T-helper 2 cell (primary cell): ENCODE measurements around the gene LRP1B.

Experiments
- DNase-seq, 5 experiments: peaks; one replicate each; pipeline versions ENCODE4 v3.0.0 to v3.0.0-alpha.2; 2012 to 2022

LRP1B gene

GRCh38 chr2:140869107-140869506 lies 1261.7 kb downstream of the LRP1B start:
- no peak for DNase-seq

DNA sequence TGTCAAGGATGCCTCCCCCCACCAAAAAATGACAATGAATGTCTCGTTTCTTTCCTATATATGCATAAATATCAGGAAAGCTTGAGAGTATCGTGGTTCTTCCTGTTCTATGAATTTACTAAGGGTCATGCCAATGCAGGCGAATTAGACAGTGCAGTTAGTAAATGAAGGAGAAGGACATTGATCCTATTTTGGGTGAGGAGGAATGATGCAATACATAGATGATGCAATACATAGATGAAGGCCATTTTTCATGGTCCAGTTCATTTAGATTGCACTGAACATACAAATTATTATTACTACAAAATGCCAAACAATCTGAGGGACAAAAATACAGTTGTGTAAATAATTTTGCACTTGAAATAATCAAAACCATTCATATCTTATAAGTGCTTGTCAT lies 1265.0 kb downstream of the LRP1B start:
- no peak for DNase-seq

- DNase-seq = no peak
Observed at GRCh38 chr2:140863713-140864112, 1267.1 kb downstream of the LRP1B start.

- no peak for DNase-seq
Observed at GRCh38 chr2:140862181-140862580, 1268.6 kb downstream of the LRP1B start.

GRCh38 chr2:140861666-140862065 lies 1269.2 kb downstream of the LRP1B start:
- DNase-seq = no peak

GRCh38 chr2:140855471-140855870 lies 1275.3 kb downstream of the LRP1B start:
- DNase-seq = no peak

DNA sequence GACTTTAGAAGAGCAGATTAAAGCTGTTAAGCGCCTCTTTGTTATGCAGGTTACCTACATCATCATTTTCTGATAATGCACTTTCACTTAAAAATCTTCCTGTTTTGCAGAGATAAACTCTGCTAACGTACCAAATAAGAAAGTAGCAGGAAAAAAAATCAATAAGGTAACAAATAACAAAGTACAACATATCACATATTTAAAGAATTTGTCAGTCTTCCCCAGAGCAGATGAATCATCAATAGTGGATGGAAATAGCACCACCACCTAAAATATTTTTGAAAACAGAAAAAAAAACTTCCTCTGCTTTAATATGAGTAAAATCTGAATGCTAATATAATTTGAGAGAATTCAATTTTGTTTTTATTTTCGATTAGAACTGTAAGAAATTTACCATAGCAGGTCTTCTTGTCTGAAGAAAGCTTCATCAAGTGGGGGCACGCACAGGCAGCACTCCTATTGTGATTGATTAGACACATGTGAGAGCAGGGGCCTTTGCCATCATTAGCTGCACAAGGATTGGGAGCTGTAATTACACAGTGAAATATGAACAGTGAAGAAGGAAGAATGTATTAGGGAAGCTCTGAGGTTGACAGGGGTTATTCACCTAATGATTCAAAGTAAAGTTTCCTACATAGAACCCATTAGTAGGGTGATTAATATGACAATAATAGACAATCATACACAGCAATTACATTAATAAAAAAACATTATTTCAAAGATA lies 1279.4 kb downstream of the LRP1B start:
- no peak for DNase-seq

- no peak for DNase-seq
Observed at GRCh38 chr2:140843186-140843585, 1287.6 kb downstream of the LRP1B start.

DNA sequence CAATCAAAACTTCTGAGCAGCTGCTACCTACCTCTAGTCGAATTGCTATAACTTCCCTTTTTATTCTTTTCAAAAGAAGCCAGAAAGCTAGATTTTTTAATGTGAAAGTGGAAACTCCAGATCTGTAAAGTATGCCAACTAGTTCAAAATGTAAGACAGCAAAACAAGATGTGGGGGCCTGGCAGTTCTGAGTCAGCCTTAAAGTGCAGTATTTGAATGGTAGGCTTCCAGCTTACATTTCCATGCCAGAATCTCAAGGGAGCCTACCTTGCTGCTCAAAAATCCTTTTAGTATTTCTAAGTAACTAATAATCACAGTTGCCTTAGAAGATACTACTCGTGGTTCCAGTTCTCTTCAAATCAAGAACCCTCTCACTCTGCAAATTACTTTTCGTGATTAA lies 1288.7 kb downstream of the LRP1B start:
- DNase-seq = no peak

DNA sequence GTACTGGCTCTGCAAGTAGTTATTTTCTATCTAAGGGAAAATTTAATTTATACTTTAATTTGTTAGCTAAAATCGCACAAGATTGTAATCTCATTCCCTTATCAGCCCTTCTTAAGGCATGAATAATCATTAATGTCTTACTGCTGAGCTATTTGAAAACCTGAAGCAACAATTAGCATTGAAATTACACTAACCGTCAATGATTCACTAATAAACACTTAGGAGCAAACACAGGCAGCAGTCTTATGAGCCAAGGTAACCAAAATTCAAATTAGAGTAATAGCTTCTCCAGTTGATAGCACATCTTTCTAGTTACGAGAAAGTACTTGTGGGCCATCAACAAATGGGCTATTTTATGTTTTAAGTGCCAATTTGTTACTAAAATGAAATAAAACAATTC lies 1289.7 kb downstream of the LRP1B start:
- no peak for DNase-seq

DNA sequence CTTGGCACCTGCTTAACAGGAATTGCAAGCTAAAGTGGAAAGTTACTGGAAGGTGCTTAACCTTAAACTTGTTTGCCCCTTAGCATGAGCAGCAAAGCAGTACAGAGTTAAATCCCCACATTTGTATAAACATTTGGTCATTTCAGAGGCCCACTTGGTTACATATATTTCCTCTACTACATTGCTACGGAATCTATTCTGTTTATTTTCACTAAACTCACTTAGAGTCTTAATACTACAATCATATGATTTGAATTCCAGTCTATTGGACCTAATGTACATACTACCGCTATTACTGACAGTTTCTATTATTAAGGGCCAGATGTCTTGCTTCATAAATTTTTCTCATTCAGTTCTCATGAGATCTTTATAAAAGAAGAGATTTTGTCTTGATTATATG lies 1294.0 kb downstream of the LRP1B start:
- no peak for DNase-seq

GRCh38 chr2:140835079-140835478 lies 1295.7 kb downstream of the LRP1B start:
- peak in 1 of 5 experiments; percentile 52 for DNase-seq

- no peak for DNase-seq
Observed at GRCh38 chr2:140814141-140814540, 1316.7 kb downstream of the LRP1B start.

- DNase-seq = no peak
Observed at GRCh38 chr2:140808820-140809219, 1322.0 kb downstream of the LRP1B start.

DNA sequence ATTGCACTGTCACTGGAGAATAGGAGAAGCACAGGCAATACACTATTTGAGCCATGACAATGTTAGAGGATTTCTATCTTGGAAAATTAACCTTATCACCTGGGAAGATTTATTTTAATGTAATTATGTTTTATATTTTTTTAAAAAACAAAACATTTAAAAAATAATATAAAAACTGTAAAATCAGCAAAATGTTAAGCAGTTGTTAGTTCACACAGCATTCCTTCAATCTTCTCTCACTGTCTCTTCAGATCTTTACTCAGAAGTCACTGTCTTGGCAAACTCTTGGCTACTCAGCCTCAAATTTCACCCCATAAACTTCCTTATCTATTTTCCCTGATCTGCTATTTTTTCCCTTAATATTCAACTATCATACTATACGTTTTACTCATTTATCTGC lies 1322.6 kb downstream of the LRP1B start:
- DNase-seq = no peak

- no peak for DNase-seq
Observed at GRCh38 chr2:140804700-140805260, 1326.0 kb downstream of the LRP1B start.

DNA sequence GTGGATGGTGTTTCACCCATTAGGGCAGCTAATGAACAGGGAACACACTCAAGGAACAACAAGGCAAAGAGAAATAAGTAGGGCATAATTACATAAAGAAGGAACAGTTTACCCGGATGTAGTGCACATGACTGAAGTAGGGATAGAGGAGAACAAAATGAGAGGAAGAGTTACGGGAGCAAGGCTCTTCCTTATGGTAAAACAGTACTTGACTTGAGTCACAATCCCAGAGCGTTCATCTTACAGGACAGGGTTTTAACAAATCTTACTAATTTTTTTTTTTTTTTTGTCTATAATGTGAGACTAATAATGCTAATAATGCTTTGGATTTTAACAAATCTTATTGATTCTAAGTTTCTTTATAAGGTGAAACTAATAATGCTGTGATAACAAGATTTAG lies 1329.5 kb downstream of the LRP1B start:
- DNase-seq = no peak

DNA sequence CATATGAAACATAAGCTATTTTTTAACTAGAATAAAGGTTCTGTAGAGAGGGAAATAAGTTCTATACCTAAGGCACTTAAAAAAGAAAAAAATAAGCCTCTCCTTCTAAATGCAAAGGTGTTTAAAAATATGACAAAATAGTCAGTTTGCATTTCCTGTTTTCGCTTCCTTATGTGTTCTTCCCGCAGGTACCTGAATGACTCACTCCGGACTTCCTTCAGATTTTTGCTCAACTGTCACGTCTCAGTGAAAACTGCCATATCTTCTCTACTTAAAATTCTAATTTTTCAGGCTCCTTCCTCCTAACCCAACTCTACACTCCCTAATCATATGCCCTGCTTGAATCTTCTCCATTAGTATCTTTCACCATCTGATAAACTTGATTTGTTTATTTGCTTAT lies 1333.1 kb downstream of the LRP1B start:
- DNase-seq = peak in 1 of 5 experiments; percentile 54

DNA sequence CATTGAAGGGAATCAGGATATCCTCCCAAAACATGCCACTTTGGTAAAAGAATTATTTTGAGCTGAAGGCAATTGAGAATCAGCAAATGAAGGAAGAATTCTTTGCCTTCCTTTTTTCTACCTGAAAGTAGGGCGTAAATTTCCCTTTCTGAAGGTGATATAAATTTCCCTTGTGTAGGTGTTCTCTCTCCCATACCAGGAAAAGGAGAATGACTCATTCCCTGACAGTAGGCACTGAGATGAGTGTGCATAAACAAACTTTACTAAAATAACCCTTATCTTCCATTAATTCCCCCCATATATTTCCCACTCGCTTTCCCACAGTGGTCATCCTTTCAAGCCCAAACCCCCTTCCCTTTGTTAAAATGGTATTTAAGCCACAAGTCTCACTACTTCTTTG lies 1339.0 kb downstream of the LRP1B start:
- DNase-seq = no peak

GRCh38 chr2:140786585-140786984 lies 1344.2 kb downstream of the LRP1B start:
- DNase-seq = no peak

DNA sequence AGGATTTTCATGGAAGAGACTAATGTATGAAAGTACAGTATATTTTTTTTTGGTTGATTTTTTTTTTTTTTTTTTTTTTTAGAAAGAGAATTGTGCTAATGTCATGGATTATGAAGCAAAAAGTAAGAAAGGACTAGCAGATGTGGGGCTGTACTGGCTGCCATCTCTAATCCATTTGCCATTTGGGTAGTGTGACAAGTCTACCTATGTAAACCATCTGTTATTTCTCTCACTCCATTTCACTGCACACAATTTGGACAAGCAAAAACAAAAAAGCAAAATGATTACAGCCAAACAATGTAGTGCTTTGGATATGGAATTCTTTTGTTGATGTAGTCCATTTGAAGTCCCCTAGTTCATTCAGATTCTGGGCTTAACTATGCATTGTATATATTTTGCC lies 1355.4 kb downstream of the LRP1B start:
- no peak for DNase-seq

DNA sequence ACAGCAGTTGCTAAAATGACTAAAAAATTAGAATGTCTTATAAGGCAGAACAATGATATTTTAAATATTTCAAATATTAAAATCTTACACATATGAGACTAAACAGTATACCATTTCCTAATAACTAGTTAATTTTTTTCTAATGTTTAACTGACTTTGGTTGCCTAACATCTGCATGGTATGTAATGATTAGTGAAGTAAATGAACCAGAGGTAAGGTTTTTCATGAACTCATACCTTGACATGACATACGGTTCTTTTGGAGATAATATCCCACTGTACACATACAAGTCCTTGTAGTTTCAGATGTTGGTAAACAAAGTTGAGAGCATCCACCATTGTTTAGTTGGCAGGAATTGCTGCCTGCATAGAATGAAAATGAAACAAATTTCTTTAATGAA lies 1360.2 kb downstream of the LRP1B start:
- DNase-seq = no peak

DNA sequence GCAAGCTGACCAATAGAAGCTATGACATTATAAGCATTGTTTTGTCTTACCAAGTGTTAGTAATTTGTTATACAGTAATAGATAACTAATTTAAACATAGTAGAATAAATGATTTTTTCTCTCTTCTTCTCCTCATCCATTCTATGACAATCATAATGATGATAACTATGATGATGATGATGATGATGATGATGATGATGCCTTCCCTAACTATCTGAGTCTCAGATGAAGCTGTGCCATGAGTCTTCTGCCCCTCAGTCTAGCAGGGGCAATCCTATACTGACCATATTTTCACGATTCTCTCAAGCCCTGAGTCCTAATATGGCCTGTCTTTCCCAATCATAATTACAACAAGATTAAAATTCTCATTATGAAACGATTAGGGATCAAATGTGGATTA lies 1369.0 kb downstream of the LRP1B start:
- no peak for DNase-seq

DNA sequence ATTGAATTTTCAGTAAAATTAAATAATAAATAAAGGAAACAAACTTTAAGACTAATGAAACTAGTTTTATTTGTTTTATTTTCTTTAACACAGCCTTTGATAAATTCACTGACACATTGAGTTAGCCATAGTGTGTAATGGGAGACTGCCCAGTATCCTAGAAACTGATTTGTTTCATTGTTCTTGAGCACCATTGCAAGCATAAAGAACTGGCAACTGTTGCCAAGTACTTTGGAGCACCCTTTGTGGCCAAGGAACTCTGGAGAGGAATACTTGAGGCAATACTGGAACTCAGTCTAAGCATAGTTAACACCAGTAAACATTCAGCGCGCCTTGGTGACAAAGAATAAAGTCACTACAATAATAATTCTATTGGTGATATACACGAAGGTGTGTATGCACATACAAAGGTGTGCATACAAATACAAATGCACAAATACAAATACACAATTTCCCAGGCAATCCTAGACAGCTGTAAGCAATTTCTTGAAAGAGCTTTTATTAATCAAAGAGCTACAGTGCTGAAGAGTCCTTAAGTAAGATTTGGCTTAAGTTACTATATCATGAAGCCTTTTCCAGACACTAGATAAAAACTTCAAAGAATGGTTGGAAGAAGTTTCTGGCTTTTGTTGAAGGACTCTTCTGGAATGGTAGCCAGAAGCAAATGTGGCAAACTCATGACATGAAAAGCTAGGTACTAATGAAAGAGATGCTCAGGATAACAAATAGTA lies 1371.2 kb downstream of the LRP1B start:
- DNase-seq = no peak
